Measurements from ENCODE around the gene VANGL1.

The VANGL1 gene

DNA sequence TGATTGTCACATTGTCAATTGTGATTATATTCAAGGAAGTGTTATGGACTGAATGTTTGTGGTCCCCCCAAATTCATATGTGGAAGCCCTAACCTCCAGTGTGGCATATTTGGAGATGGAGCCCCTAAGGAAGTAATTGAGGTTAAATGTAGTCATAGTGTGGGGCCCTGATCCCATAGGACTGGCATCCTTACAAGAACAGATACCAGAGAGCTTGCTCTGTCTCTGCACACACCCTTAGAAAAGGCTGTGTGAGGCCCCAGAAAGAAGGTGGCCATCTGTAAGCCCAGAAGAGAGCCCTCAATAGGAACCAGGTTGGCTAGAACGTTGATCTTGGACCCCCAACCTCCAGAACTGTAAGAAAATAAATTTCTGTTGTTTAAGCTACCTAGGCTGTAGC, 28.1 kb downstream of the VANGL1 start:
- no peak for DNase-seq

DNA sequence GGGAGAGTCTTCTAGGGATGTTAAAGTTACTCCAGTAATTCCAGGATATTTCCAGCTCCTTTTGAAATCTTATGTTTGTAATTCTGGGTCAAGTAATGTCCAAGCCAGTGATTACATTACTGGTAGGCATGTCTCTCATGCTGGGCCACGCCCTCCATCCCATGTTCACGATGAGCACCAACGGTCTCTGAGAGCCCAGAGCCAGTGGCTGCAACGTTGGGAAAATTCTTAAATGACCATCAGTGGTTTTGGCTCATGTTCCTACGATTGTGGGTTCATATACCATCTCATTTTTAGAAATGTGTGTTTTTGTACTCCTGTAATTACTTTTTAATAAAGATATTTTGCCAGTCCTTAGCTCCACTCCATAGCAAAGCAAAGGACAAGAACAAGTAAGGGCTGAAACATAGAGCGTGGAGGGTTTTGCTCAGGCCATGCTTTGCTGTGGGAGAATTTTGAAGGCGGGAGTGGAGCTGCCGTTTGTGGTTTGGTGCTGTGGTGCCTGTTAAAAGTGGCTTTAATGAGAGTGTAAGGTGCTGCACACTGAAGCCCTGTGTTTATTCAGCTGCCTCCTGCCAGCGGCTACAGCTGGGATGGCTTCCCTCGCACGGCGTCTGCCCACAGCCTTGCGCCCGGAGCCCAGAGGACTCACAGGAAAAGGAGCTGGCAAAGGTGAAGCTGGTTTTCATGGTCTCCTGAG, 28.9 kb downstream of the VANGL1 start:
- no peak for DNase-seq

DNA sequence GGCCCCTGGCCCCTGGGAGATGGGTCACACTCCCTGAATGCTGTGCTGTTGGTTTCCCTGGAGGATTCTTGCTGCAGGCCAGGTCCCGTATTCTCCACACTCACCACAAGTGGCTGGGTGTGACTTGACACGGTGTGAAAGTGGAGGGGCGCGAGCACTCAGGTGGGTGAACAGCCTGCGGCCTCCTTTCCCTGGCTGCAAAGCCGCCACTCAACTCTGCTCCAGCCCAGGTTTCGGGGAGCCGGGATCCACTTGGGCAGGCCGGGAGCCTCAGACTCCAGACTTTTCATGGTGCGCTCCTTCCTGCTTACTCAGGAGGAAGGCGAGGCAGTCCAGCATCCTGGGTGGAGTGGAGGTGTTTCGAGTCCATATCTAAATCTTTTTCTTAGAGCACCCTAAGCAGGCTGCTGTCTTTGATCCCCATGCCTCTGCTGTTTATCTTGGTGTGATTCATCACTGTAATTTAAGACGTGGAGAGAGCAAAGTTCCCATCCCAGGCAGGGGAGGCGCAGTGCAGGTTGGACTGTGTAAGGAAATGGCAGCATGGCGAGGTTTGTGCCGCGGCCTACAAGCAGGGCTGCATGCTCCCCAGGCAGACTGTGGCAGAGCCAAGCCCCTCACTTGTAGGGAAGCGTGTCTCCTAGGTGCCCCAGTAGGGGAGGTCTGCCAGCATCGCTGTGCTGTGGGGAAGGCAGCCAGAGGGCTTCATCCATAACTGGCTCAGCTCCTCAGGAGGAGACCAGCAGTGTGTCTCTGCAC, 29.6 kb downstream of the VANGL1 start:
- no peak for DNase-seq

DNA sequence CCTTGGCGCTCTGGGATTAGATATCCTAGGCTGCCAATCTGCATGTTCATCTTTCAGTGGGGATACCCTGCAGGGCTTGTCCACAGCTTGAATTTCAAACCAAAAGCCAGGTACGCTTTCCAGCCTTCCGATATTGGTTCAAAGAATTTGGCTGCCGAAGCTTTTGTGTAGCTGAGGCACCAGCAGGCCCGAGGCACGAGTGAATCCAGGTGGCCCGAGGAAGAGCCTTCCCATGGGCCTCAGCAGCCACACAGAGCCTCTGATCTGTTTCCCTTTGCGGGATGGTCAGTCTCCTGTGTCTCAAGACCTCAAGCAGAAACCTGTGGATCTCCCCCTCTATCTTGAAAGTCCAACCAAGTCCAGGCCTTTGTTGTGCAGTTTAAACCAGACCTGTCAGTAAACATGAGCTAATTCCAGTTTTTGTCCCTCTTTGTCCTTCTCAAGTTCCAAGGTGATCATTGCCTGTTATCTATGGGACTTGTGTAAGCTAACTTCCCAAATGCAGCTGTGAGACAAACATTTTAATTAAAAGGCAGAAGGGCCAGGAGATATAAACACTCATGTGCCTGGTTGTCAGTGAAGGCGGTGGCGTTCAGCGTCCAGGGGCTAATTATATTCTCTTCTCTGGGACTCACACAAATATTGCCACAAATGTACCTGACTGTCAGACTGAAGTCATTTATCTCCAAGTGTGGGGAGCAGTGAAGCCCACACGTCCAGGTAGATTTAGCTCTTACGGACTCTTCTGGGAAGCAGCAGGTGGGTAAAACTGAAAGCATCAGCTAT, 30.6 kb downstream of the VANGL1 start:
- DNase-seq: no peak

DNA sequence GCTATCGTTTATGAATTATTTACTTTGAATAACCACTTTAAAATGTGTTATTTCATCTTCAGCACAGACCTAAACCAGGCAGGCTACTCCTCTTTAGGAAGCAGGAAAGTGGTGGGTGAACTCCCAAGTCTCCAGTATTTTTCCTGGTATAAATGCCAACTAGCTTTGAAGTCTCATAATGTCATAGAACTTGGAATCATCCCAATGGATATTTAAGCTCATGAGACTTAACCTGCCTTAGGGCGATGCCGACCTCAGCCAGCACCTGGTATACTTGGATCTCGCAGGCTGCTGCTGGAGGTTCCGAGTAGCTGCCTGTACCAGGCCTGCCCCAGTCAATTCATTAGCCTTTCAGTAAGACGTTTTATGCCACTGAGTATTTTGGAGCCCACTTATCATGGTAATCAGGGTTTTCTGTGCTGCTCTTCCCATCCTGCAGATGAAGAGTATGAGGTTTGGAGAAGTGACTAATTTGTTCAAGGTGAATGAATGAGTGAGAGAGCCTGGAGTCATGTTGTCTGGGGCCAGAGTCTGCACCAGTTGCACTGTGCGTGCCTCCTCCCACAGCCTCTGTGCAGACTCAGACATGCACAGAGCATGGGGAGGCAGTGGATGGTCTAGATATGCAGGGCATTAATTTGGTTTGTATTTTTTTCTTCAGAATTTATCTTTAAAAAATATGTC, 34.9 kb downstream of the VANGL1 start:
- DNase-seq: no peak

DNA sequence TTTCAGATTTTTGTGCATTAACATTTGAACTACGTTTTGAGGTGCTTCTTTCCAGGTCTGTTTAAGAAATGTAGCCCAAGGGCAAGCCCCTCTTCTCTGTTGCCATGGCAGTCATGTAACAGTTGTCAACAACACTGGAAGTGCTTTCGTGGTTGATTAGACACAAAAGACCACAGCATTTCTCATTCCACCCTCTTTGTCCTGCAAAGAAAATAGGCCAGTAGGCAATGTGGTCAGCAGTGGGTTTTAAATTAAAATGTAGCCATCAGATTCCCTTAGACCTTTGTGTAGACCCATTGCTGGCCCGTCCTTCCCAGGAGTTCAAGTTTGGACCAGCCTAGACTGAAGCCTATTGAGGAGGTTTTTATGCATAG, 35.4 kb downstream of the VANGL1 start:
- DNase-seq: no peak

DNA sequence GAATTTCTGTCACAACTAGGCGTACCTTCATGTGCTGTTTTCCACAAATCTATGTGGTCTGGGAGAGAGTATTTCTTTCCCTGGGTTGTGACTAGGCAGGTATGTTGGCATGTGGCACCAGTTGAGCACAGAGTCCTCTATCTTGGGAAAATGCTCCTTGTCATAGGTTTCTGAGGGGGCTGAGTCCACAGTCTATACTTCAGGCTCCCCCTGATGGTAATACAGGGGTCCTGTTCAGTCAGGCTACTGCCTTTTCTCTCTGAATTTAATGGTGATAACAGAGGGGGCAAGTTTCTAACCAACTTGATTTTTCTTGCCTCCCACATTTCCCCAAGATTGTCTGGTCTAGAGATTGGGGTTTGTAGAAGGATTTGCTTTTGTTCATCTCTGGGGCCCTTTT, 35.8 kb downstream of the VANGL1 start:
- peak; percentile 3 for DNase-seq

DNA sequence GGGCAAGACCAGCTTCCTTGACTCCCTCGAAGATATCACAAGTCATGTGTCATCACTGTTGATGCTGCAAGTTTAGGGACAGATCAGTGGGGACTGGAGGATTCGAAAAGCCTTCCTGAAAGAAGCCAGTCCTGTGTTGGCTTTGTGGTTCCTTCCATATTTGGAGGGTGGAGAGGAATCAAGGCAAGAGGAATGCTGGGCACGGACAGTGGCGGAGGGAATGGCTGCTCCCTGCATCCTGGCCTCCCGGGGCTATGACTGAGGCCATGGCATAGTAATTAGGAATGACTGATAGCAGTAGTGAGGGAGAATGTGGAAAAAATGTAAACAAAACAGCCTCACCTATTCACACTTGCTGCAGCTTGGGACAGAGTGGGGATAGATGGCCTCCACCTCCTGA, 36.4 kb downstream of the VANGL1 start:
- no peak for DNase-seq

DNA sequence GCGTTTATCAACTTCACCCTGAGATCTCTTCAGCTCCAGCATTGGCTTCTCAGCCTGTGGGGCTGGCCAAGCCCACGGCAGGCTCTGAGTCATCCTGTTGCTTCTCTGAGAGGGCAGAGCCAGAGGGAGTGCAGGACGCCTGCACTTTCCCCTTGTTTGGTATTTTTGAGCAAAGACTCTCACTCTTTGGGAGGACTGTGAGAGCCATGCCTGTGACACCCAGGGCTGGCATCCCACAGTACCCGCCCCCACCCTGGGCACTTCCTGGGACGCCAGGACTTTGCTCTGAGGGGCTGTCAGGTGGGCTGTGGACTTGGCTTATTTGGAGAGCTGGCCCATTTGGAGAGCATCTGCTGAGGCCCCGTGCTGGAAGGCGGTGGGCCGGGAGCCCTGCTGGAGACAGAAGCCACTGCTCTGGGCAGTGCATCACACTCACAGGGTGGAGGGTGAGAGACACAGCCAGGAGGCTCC, 37.4 kb downstream of the VANGL1 start:
- DNase-seq: no peak

DNA sequence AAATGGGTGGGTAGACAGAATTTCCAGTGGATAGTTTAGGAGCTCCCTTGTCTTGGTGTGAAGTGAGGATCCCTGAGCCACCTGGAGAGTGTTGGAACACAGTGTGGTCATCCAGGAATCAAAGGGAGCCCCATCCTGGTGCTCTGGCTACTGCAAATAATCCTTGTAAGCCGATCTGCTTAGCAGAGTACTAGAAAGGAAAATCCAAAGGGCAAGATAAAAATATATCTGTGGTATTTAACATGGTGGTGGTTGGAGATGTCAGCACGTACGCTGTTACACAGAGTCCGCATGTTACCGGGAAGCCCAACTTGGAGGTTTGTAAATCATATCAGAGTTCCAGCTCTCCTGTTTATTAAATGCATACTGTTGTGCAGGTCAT, 39.0 kb downstream of the VANGL1 start:
- no peak for DNase-seq

DNA sequence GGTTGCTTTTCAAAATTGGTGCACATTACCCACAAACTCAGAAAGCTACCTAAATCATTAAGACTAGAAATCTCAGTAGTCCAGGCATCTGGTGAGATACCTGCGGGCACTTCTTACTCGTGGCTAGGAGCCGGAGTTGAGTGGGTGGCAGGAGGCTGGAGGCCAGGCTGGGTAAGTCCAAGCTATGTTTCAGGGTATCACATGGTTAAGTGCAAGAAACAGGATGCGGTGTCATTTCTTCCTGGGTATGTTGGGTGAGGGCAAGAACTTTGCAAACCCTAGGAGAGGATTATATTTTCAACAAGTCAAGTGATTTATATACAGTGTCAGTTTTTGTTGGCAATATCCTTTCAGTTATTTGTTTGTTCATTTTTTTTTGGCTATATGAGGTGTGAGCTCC, 41.0 kb downstream of the VANGL1 start:
- DNase-seq: no peak

DNA sequence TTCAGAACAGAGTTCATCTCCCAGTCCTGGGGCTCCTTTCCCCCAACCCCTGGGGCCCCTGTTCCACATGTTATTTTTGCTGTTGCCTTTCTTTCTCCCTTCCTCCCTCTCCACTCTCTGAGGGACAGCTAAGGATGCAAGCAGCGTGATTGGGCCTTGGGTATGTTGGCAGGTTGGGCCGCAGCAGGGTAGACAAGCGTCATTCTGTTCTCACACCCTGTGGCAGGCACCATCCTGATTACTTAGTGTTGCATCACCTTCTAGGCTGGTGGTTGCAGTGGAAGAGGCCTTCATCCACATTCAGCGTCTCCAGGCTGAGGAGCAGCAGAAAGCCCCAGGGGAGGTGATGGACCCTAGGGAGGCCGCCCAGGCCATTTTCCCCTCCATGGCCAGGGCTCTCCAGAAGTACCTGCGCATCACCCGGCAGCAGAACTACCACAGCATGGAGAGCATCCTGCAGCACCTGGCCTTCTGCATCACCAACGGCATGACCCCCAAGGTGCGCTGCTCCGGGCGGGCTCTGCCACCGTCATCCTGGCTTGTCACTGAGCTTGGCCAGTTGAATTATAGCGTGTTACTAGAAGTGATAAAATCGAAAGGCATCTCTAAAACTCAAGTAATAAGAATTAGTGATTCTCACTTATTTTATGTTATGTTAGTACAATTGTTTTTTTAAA, 43.4 kb downstream of the VANGL1 start:
- DNase-seq: peak; percentile 10

DNA sequence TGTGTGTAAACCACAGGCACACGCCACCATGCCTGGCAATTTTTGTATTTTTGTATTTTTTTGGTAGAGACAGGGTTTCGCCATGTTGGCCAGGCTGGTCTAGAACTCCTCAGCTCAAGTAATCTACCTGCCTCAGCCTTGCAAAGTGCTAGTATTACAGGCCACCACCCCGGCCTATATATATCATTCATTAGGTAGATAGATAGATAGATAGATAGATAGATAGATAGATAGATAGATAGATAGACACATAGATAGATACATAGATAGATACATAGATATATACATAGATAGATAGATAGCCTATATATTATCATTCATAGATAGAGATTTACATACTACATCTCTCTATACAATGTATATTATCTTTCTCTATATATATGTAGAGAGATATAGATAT, 46.0 kb downstream of the VANGL1 start:
- DNase-seq: no peak

DNA sequence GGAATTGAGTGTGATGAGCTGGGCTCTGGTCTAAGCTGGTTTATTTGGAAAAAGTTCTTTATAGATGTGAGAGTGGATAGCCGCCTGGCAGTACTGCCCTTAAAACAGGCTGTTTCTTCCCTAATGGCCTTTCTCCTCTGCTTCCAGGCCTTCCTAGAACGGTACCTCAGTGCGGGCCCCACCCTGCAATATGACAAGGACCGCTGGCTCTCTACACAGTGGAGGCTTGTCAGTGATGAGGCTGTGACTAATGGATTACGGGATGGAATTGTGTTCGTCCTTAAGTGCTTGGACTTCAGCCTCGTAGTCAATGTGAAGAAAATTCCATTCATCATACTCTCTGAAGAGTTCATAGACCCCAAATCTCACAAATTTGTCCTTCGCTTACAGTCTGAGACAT, 49.2 kb downstream of the VANGL1 start:
- no peak for DNase-seq

DNA sequence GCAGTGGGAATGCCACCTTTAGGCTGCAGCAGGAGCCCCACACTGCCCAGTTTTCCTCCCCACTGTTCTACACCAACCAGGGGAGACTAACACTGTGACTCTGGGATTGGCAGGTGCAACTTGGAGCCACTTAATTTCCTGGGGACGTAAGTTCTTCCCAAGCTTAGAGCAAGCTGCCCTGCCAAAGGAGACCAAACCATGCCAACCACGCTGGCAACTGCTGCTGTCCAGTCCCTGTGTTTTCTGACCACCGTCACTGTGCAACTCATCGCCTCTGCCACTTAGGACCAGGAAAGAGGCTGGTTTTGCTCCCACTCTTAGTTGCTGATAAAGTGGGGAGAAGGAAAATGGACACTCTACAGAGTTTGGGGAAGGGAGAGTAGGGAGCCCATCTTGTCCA, 50.5 kb downstream of the VANGL1 start:
- no peak for DNase-seq

DNA sequence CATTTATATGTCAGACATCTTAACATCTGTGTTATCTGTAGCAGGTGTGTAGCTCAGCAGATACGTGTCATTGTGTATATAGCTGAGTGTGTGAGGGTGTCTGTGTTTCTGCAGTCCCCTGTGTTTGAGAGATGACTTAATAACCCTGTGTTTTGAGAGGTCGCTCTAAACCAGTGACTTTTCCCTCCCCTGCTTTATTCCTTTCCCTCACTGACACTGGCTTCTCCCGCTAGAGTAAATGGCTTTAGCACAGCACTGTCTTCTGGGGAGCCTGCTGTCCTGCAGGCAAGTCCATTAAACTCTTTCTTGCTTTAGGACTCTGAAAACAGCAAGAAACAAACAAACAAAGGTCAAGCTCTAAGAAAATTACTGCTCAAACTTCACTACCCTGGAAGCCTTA, 53.0 kb downstream of the VANGL1 start:
- DNase-seq: no peak

DNA sequence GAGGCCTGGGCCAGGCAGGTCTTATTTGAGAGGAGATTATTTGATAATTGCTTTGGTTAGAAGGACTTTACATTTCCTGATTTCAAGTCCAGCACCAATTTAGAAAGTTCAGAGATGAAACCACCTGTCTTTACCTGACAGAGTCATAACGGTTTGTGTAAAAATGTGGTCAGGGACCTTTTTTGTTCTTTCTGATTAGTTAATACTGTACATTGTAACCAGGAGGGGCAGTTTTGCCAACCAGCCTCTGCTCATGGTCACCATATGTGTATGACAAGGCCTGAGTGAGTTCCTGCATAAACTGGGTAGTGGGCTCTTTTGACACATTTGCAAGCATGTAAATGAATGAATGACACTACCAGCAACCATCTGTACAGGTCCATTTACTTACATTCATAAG, 55.8 kb downstream of the VANGL1 start:
- no peak for DNase-seq

DNA sequence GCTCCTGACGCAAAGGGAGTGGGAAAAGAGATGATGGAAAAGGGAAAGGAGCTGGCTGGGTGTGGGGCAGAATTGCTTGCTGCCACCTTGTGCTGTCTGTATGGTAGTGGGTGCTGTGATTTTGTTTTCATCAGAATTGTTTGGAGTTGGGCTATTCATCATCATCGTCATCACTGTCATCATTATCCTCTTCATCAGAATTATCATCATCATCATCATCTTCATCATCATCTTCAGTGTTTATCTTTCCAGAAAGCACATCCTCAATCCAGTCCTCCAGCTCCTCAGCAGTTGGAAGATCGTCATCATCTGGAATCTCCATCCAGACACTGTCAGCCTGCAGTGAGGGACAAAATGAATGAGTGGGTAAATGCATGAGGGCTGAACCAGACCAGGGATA, 59.3 kb downstream of the VANGL1 start:
- DNase-seq: no peak

DNA sequence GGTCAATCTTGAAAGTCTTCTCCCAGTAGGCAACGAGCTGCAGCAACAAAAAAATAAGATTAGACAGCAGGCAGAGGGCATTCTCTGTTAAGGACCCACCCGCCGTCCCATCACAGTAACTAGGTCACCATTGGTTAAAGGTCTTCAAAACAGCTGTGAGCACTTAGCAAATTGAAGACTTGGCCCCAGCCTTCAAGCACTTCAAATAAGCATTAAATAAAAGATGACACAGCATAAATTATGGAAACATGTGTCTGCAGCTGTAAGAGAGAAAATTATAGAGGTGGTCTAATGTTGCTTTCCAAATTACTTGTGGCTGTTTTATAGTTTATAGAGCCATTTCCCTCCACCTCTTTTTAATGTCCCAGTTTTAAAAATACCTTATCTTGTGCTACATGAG, 61.2 kb downstream of the VANGL1 start:
- no peak for DNase-seq

DNA sequence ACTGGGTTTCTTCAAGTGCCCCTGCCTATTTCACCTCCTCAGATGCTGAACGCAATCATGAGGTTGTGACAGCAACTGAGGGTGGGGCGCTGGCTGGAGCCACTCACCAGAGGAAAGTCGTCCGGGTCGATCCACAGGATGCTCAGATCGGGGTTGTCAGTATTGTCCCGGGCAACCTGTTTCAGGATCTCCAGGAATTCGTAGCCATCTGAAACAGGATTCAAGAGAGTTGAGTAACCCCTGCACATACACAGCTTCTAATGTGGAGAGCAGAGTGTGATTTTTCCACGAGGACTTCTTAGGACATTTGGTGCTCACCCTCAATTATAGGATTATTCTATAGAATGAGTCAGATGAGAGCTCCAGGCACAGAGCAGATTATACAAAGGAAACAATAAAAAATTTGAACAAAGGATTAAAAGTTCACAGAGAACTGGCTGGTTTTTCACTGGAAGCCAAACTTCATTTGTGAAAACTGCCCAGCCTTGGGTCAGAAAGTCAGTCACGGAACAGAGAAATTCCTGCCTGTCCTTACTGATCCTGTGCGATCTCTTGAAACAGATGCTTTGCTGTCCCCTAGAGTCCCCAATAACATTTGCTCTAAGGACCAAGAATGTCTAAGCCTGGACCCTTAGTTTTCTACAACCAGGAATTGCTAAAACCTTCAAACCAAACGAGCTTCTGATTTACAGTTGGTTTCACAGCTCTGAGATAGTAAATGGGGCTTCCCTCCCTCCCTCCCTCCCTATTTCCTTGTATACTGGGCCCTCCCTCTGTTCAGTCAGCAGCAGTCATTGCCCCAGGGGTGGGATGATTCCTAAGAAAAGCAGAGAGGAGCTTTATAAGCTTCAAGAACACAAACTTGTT, 63.5 kb downstream of the VANGL1 start:
- DNase-seq: no peak

DNA sequence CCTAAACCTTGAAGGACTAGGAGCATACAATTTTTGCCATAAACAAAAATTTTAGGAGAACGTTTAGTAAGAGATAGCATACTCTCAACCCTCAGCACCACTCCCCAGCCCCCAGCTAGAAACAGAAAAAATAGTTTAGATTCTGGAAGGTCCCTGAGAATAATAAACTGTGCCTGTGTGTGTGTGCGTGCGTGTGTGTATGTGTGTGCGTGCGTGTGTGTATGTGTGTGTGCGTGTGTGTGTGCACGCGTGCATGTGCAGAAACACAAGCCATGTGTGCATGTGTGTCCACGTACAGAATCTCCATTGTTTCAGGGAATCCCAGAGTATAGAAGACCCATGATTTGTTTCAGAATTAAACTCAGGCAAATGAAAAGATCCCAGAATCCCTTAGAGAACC, 64.2 kb downstream of the VANGL1 start:
- DNase-seq: no peak
